T-helper 2 cell treated with Interferon-gamma antibody and Interleukin-4, amounts not matched to agents 5 μg/mL and 100 μg/mL, for 36 hours (primary cell): ENCODE results near the gene LYPD6B.

Source experiments
- DNase-seq: peaks from one replicate; pipeline ENCODE4 v3.0.0; 2021; ENCODE audit warnings: low spot score
- H3K27ac Mint-ChIP-seq: one replicate; pipeline ENCODE4 v1.8.0; 2021; ENCODE audit warnings: mild to moderate bottlenecking, mixed read lengths
- H3K27me3 Mint-ChIP-seq: one replicate; pipeline ENCODE4 v1.8.0; 2021; ENCODE audit warnings: low read depth, mixed read lengths
- H3K36me3 Mint-ChIP-seq: one replicate; pipeline ENCODE4 v1.8.0; 2021; ENCODE audit warnings: low read depth, mixed read lengths
- H3K4me1 Mint-ChIP-seq: one replicate; pipeline ENCODE4 v1.8.0; 2021; ENCODE audit warnings: low read depth, mixed read lengths
- H3K4me3 Mint-ChIP-seq: one replicate; pipeline ENCODE4 v1.8.0; 2022; ENCODE audit warnings: mild to moderate bottlenecking, moderate library complexity, mixed read lengths
- H3K9me3 Mint-ChIP-seq: one replicate; pipeline ENCODE4 v1.8.0; 2021; ENCODE audit warnings: mixed read lengths

Gene LYPD6B

DNA sequence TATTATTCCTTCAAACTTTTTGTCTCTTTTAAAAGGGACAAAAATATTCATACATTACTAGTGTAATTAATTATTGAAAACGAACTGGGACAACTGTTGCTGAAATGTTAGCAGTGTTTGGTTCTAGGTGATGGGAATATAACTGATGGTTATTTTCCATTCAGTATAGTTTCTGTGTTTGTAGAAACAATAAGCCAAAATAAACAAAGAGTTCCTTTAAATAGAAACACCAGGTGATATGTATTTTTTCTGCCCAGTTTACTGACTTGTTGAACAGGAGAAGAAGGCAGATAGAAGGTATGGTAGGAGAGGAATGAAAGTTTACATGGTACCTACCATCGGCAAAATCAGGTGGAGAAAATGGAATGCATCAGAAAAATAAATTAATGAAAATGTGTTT lies 74.2 kb downstream of the LYPD6B start:
- Mint-ChIP-seq H3K27me3 (peaks cover 7% of the 10 kb centered on the region), H3K9me3 (peaks cover 3% of the 10 kb centered on the region), H3K4me3 (no peak overlapping the region), H3K36me3 (no peaks in the 10 kb centered on the region), H3K4me1 (no peaks in the 10 kb centered on the region), H3K27ac (no peak overlapping the region)
- no peak for DNase-seq

DNA sequence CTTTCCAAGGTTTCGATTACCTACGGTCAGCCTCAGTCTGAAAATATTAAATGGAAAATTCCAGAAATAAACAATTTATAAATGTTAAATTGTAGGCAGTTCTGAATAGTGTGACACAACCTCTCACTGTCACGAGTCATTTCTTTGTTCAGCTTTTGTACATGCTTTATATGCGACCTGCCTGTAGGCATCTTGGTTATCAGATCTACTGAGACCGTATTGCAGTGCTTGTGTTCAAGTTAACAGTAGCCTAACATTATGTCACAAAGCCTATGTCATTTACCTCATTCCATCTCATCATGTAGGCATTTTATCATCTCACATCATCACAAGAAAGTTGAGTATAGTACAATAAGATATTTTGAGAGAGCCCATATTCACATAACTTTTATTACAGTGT lies 77.3 kb downstream of the LYPD6B start:
- no peak for DNase-seq
- no peaks in the 10 kb centered on the region for H3K4me1 Mint-ChIP-seq

DNA sequence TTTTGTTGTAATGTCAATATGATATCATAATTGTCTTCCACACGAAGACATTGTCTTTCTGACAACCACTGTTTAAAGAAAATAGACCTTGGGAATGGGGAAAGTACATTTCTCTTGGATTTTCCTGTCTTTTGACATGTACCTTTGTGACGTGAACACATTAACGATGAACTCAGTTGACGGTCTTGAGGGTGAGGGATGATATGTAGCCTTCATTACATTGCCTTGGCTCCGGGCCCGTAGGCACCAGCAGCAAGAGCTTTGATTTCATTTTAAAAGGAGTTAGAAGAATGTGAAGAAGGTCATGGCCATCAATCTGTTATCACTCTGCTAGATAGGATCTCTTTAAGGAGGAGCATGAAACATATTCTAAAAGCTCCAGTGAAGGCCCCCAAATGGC lies 80.9 kb downstream of the LYPD6B start:
- H3K27ac Mint-ChIP-seq: no peak overlapping the region
- H3K36me3 Mint-ChIP-seq: no peaks in the 10 kb centered on the region
- DNase-seq: no peak
- H3K9me3 Mint-ChIP-seq: no peaks in the 10 kb centered on the region
- H3K27me3 Mint-ChIP-seq: peaks cover 3% of the 10 kb centered on the region
- H3K4me1 Mint-ChIP-seq: no peaks in the 10 kb centered on the region
- no peak overlapping the region for H3K4me3 Mint-ChIP-seq

More for the DNA sequence above, 77.3 kb downstream of the LYPD6B start:
- peaks cover 4% of the 10 kb centered on the region for H3K27me3 Mint-ChIP-seq
- H3K27ac Mint-ChIP-seq: no peak overlapping the region
- no peaks in the 10 kb centered on the region for H3K36me3 Mint-ChIP-seq
- H3K4me3 Mint-ChIP-seq: no peak overlapping the region
- H3K9me3 Mint-ChIP-seq: no peaks in the 10 kb centered on the region

- Mint-ChIP-seq H3K27ac (no peak overlapping the region), H3K36me3 (no peaks in the 10 kb centered on the region), H3K4me3 (no peak overlapping the region), H3K27me3 (peaks cover 4% of the 10 kb centered on the region), H3K4me1 (no peaks in the 10 kb centered on the region), H3K9me3 (no peaks in the 10 kb centered on the region)
- DNase-seq: no peak
These were observed 84.0 kb downstream of the LYPD6B start for GRCh38 chr2:149122516-149122915.

DNA sequence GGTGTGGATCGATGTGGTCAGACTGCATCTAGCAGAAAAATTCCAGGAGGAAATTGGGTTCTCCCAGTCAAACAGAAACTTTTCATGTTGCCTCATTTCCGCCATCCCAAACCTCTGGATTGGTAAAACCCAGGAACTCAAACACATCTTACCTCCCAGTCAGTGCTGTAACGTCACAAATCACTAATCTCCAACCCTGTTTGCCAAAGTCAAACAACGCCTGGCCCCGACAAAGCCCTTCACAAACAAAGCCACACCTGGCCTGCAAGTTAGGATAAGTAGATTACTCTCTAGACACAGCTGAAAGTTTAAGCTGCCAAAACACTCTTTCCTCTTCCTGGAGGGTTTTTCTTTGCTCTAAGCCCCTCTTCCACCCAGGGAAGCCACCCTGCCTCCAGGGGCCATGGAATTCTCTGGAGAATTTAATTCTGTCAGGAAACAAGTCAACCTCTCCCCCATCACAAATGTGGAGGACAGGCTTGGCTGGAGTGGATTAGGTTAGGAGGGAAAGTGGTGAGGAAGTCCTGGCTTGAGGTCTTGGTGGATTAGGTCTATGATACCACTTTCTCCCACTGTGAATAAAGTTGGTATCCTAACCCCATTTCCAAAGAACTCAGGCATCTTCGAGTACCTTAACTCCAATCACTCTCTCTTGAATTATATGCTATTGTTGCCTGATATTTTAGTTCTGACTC lies 86.7 kb downstream of the LYPD6B start:
- H3K9me3 Mint-ChIP-seq: no peaks in the 10 kb centered on the region
- H3K4me1 Mint-ChIP-seq: no peaks in the 10 kb centered on the region
- no peaks in the 10 kb centered on the region for H3K36me3 Mint-ChIP-seq
- H3K27me3 Mint-ChIP-seq: peaks cover 9% of the 10 kb centered on the region
- no peak overlapping the region for H3K4me3 Mint-ChIP-seq
- no peak overlapping the region for H3K27ac Mint-ChIP-seq
- DNase-seq: no peak

DNA sequence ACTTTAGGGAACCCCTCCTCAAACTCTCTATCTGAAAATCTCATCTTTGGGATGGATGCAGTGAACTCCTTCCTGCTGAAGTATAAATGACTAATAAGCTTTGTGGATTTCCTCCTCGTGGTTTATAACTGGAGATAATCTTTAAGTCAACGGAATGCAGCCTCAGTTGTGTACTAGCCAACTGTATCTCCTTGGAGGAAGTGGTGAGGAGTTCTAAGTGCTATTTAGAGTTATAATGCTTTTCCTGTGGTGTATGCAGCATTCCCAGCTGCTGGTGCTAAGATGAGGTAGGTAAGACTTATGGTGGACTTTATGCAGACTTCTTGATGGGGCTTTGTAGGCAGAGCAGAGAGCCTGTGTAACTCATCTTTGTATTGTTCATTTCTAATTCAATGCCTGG lies 90.9 kb downstream of the LYPD6B start:
- Mint-ChIP-seq H3K9me3 (no peaks in the 10 kb centered on the region), H3K4me3 (no peak overlapping the region), H3K27ac (no peak overlapping the region), H3K27me3 (peaks cover 7% of the 10 kb centered on the region), H3K4me1 (no peaks in the 10 kb centered on the region), H3K36me3 (no peaks in the 10 kb centered on the region)
- no peak for DNase-seq

DNA sequence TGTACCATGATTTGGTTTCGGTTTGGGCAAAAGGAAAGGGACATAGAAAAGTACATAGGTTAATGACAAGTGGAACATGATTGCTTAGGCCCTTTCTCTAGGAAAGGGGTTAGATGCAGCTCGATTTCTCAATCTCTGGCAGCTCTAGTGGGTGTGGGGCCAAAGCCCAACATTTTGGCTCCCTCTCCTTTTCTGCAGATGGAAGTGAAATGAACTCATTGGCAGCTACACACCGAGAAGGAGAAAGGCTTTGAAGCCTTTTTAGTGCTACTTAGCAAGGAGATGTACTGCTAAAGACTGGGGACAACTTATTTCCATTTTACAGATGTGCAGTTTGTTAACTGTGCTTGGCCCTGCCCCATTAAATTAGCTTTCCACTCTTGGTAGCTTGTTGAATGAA lies 93.8 kb downstream of the LYPD6B start:
- Mint-ChIP-seq H3K27ac (no peak overlapping the region), H3K4me1 (no peaks in the 10 kb centered on the region), H3K27me3 (peaks cover 6% of the 10 kb centered on the region), H3K9me3 (no peaks in the 10 kb centered on the region), H3K36me3 (no peaks in the 10 kb centered on the region), H3K4me3 (no peak overlapping the region)
- DNase-seq: no peak

DNA sequence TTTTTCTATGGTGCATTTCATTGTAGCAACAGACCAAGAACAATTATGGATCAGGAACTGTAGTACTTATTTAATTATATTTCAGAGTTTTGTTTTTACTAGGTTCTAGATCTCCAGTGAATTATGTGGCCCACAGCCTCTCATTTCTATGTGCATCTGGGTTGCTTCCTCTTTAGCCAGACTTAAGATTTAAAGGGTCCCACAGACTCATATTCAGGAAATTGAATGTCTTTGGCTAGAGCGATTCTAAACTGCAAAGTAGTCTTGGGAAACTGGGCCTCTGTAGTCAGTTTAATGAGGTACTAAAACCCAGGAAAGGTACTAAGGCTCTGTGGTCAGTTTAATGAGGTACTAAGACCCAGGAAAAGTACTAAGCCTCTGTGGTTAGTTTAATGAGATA lies 94.4 kb downstream of the LYPD6B start:
- no peak overlapping the region for H3K4me3 Mint-ChIP-seq
- no peaks in the 10 kb centered on the region for H3K36me3 Mint-ChIP-seq
- H3K4me1 Mint-ChIP-seq: no peaks in the 10 kb centered on the region
- peaks cover 6% of the 10 kb centered on the region for H3K27me3 Mint-ChIP-seq
- H3K9me3 Mint-ChIP-seq: no peaks in the 10 kb centered on the region
- DNase-seq: no peak
- H3K27ac Mint-ChIP-seq: no peak overlapping the region

- H3K27me3 Mint-ChIP-seq: peaks cover 6% of the 10 kb centered on the region
- DNase-seq: no peak
- no peaks in the 10 kb centered on the region for H3K4me1 Mint-ChIP-seq
- no peak overlapping the region for H3K4me3 Mint-ChIP-seq
- H3K9me3 Mint-ChIP-seq: no peaks in the 10 kb centered on the region
- H3K36me3 Mint-ChIP-seq: no peaks in the 10 kb centered on the region
- no peak overlapping the region for H3K27ac Mint-ChIP-seq
These were observed 95.9 kb downstream of the LYPD6B start for GRCh38 chr2:149134335-149134923.

DNA sequence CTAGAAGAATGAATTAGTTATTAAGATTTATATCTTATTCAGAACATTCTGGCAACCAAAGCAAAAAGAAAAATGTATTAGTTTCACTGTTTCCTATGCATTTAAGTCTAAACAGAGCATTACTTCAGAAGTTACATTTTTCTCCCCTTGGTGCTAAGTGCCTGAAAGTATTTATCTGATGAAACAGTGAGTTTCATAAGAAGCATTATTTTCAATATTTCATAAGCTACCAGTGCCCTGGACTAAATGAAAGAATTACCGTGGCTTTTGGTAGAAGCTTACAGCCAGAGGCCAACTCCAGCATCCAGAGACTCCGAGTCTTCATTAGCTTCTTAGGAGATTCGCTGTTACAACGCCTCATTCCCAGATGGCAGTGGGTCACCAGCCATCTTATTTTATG lies 97.6 kb downstream of the LYPD6B start:
- Mint-ChIP-seq H3K36me3 (no peaks in the 10 kb centered on the region), H3K9me3 (no peaks in the 10 kb centered on the region), H3K27ac (no peak overlapping the region), H3K27me3 (peaks cover 7% of the 10 kb centered on the region), H3K4me3 (no peak overlapping the region), H3K4me1 (no peaks in the 10 kb centered on the region)
- DNase-seq: no peak

GRCh38 chr2:149141046-149141445 lies 102.5 kb downstream of the LYPD6B start:
- no peaks in the 10 kb centered on the region for H3K4me1 Mint-ChIP-seq
- peaks cover 6% of the 10 kb centered on the region for H3K27me3 Mint-ChIP-seq
- no peaks in the 10 kb centered on the region for H3K9me3 Mint-ChIP-seq
- no peaks in the 10 kb centered on the region for H3K36me3 Mint-ChIP-seq
- H3K4me3 Mint-ChIP-seq: no peak overlapping the region
- no peak for DNase-seq
- H3K27ac Mint-ChIP-seq: no peak overlapping the region

DNA sequence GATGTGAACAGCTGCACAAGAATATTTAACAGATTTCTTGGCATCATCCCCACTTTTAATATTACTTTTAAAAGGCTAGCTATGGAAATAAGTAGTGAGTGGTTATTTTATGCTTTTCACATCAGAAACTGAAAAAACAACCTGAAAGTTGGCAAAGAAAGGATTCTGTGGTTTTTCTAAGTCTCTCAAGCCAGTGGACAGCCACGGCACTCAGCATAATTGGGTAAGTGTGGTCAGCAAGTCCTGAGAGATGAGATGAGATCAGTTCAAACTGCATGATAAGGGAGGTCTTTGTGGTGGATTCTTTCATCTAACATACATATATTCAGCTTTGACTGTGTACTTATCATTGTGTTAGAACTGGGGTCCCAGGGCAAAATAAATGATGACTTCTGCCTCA lies 105.2 kb downstream of the LYPD6B start:
- no peak overlapping the region for H3K4me3 Mint-ChIP-seq
- DNase-seq: no peak
- no peaks in the 10 kb centered on the region for H3K4me1 Mint-ChIP-seq
- no peaks in the 10 kb centered on the region for H3K36me3 Mint-ChIP-seq
- H3K27me3 Mint-ChIP-seq: peaks cover 4% of the 10 kb centered on the region
- no peaks in the 10 kb centered on the region for H3K9me3 Mint-ChIP-seq
- no peak overlapping the region for H3K27ac Mint-ChIP-seq

GRCh38 chr2:149145314-149146295 lies 107.1 kb downstream of the LYPD6B start:
- no peak for DNase-seq
- Mint-ChIP-seq H3K36me3 (no peaks in the 10 kb centered on the region), H3K4me1 (no peaks in the 10 kb centered on the region), H3K4me3 (no peak overlapping the region), H3K9me3 (no peaks in the 10 kb centered on the region), H3K27ac (no peak overlapping the region), H3K27me3 (no peaks in the 10 kb centered on the region)

DNA sequence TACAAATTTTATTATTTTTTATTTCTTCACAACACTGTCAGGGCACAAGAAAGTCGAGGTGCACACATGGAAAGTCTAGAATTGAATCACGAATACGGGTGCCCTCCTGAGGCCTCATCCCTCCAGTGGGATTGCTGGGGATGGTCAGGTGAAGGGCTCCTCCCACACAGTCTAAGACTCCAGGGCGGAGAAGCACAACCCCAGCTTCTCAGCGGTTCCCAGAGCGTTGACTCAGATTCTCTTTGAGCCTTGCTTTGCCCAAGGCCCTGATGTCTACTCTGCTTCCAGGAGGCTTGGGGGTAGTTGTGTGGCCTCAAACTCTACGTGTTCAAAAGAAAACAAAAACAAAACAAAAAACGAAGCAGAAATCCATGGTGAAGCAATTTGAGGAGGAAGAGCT lies 108.4 kb downstream of the LYPD6B start:
- no peak overlapping the region for H3K4me3 Mint-ChIP-seq
- peaks cover 3% of the 10 kb centered on the region for H3K27me3 Mint-ChIP-seq
- no peaks in the 10 kb centered on the region for H3K36me3 Mint-ChIP-seq
- DNase-seq: no peak
- no peaks in the 10 kb centered on the region for H3K9me3 Mint-ChIP-seq
- no peak overlapping the region for H3K27ac Mint-ChIP-seq
- no peaks in the 10 kb centered on the region for H3K4me1 Mint-ChIP-seq
